A673 (cell line): ENCODE data around the gene ERGIC3.

Experiments
- CTCF ChIP-seq: fragments of 300-800, 200-600 bp; sonication (generic); conservative IDR thresholded peaks from 2 replicates; pipeline ENCODE4 v1.5.1; 2017; ENCODE audit warnings: low read depth, mild to moderate bottlenecking, antibody characterized with exemption, low read length, moderate library complexity, mixed read lengths
- EZH2 ChIP-seq: fragments of 200-600 bp; sonication (generic); IDR thresholded peaks from 2 replicates; pipeline ENCODE4 v1.6.1; 2017; ENCODE audit warnings: borderline replicate concordance, low read depth, mild to moderate bottlenecking, mixed read lengths, antibody characterized with exemption, low read length; ENCODE audit not compliant: poor library complexity, severe bottlenecking

- TF ChIP-seq CTCF, result no peak
- no peak for TF ChIP-seq EZH2
Measured at GRCh38 chr20:35492352-35492751, 49.5 kb upstream of the ERGIC3 start.
